Motor neuron (in vitro differentiated cells): Measurements from ENCODE around the gene CD9. TPM values are rescaled to one million over a fixed set of nuclear protein-coding genes. Genes with fewer than 3 reads are reported as not detected.
"Not testable (repeated sequence)": the region's sequence is repeated elsewhere in the genome, so short reads cannot be mapped to it uniquely, and the experiment has no call there.

Experiments used
- ATAC-seq, 8 experiments: fragments of 200-7000 bp; cut with Tn5 transposase; replicated peaks in 6 of 8; 2 replicates each; pipeline ENCODE4 v1.8.0; 2021; ENCODE audit warnings: mild to moderate bottlenecking in 8 of 8, moderate library complexity in 8 of 8
- H3K27ac ChIP-seq, 2 donors: fragments of 250-450 bp; sonication (Bioruptor Pico); 2 replicates each; pipeline ENCODE4 v1.9.0; 2021; ENCODE audit warnings: antibody characterized with exemption in 2 of 2, mild to moderate bottlenecking in 2 of 2, moderate library complexity in 1 of 2
- H3K4me1 ChIP-seq, 2 donors: fragments of 250-450 bp; sonication (Bioruptor Pico); replicated peaks in 1 of 2; 2 replicates each; pipeline ENCODE4 v1.6.1; 2021; ENCODE audit warnings: antibody characterized with exemption in 2 of 2, mild to moderate bottlenecking in 2 of 2, moderate library complexity in 1 of 2
- H3K4me3 ChIP-seq, 5 donors: fragments of 250-450 bp; sonication (Bioruptor Pico); 2 replicates each; pipeline ENCODE4 v1.9.0; 2021; ENCODE audit warnings: antibody characterized with exemption in 5 of 5, mild to moderate bottlenecking in 5 of 5, moderate library complexity in 4 of 5
- WGBS, 10 experiments: fragments of 450-650 bp; shearing (Covaris generic); methylation state at CpG; one replicate each; pipeline ENCODE4 v1.0.0; 2022; 5-methylcytosine and 5-hydroxymethylcytosine counted together
- in situ Hi-C, 9 experiments: fragments of 400-800 bp; cut with MboI; loops; one replicate each; pipeline ENCODE4 v1.15.0; 2021; ENCODE audit warnings: low sequenced_read_pairs in 9 of 9, low pct_unique_long_range_greater_than_20kb in 2 of 9; ENCODE audit not compliant: unreplicated experiment in 9 of 9
- total RNA-seq, 8 experiments: library from RNA; unstranded; fragments of 300-600 nt; gene quantifications; 2 replicates each; pipeline versions ENCODE4 v1.2.3 to v1.2.4, GENCODE V29; 2022

Gene CD9
- total RNA-seq, 8 experiments from 2014 or later, result 0.73 to 104 (median 2.5) TPM

DNA sequence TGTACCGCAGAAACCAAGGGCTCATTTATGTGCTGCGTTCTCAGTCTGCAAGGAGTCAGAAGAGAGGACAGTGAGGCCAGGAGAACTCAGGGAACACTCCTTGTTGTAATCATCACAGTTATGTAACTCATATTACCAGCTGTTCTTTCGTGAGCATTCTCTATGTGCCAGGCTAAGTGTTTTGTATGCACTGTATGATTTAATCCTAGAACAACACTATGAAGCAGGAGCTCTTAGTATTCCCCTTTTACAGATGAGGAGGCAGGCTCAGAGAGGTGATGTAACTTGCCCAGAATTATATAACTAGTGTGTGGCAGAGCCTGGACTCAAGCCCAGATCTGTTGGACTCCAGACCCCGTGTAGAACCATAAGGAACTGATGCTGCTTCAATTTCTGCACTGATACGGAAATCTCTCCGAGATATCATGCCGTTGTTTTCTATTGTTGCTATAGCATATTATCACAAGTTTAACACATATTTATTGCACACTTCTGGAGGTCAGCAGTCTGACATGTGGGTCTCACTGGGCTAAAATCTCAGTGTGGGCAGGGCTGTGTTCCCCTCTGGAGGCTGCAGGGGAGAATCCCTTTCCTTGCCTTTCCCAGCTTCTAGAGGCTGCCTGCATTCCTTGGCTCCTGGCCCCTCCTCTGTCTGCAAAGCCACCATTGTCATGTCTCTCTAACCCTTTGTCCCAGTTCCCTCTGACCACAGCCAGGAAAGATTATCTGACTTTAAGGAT is 16.3 kb upstream of the CD9 start:
- in situ Hi-C loops, result loop anchor here in 1 of 9 experiments (25.0 kb wide), 1 partner anchor 103 kb away; no protein-coding TSS in a partner anchor

DNA sequence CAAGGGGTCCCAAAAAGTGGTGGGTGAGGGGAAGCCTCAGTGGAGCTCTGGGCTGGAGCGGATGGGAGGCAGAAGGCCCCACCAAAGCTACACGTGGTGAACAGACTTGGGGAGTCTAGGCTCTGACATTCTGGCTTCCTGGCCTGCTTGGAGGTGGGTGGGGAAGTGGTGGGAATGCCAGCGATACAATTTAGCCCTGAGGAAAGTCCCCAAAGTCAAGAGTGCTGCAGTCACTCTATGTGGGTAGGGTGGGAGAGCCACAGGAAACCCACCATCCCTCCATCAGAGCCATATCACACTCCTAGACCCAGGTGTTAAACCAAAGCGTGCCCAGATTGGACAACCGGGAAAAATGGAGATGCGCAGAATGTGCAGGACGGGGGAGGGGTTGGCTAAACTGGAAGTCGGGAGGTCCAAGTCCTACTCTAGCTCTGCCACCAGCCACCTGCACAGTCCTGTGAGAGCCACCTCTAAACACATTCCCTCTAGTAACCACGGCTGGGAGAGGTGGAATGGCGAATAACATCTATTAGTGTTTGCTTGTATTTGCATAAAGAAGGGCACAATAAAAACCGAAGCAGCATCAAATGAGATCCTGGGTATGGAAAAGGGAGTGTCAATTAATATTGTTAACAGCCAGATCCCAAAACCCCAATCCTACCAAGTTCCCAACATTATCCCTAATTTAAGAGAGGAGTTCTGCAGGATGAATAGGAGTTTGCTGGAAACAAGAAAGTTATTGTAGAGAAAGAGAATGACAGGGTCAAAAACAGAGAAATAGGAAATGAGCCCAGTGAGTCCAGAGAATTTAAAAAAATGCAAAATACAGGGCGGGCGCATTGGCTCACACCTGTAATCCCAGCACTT is 14.0 kb upstream of the CD9 start:
- no peak for ATAC-seq
- in situ Hi-C loops, result loop anchor here in 1 of 9 experiments (25.0 kb wide), 1 partner anchor 101 kb away; no protein-coding TSS in a partner anchor
- 50 to 96% (median 83%) methylated on average over 2 to 6 of the region's 13 CpGs; no CpG with 5 or more reads in 1 of the 10 experiments for WGBS, 10 experiments

More for the DNA sequence above, 16.3 kb upstream of the CD9 start:
- Histone ChIP-seq H3K4me3 (no peak overlapping the region), H3K4me1 (peaks cover 9 to 28% of the 10 kb centered on the region in 2 donors), H3K27ac (no peak overlapping the region)
- no peak for ATAC-seq
- 42 to 100% (median 90%) methylated on average over 1 to 5 of the region's 7 CpGs; no CpG with 5 or more reads in 2 of the 10 experiments for WGBS, 10 experiments

DNA sequence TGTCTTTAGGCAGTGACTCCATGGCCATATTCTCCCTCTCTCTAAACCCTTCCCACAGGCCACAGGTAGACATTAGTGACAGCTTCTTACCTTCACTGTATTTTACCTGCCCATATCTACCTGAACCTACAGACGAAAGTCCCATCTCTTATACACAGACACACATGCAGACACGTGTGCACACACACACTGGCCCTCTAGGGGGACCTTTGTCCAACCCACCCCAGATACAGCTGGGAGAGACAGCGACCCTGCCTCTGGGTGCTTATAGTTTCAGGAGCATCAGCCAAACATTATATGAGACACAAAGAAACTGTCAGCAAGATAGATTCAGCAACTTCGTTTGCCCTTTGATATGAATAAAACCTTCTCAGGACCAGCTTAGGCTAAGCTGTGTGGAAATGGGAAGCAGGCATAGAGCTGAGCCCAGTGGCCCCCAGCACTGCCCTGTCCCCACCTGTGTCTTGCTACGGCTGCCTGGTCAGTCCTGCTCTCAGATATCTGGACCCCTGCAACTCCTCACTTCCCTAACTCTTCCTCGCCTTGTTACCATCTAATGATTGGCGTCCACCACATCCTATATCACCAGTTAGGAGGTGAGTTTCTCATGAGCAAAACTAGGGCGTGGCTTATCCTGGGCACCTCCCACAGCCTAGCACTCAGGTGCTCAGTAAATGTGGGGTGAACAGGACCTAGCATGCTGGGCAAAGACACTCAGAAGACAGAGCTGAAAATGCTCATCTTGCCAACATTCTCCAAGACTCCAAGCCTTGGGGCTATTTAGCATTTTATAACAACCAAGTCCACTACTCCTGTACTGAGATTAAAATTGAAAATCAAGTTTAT is 12.0 kb upstream of the CD9 start:
- in situ Hi-C loops, result loop anchor here in 1 of 9 experiments (25.0 kb wide), 1 partner anchor 99 kb away; no protein-coding TSS in a partner anchor

More for the DNA sequence above, 14.0 kb upstream of the CD9 start:
- Histone ChIP-seq H3K4me1 (peaks cover 0 to 12% of the 10 kb centered on the region in 2 donors), H3K27ac (no peak overlapping the region), H3K4me3 (no peak overlapping the region)

DNA sequence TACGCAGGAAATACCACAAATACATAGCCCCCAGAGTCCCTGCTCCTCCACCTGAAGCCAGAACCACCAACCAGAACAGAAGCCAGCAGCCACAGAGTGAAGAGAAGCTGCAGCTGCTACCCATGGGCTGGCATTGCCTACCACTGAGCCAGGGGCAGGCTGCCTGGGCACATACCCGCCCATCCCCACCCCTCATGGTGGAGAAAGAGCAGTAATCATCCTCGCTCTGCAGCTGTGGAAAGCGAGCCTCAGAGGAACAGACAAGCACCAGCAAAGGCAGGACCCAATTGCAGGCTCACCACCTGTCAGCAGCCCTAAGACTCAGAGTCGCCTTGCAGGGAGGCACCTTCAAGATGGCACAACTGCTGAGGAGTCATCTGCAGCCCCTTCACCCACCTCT is 11.2 kb upstream of the CD9 start:
- in situ Hi-C loops, result loop anchor here in 1 of 9 experiments (25.0 kb wide), 1 partner anchor 98 kb away; no protein-coding TSS in a partner anchor
- Histone ChIP-seq H3K27ac (no peak overlapping the region), H3K4me1 (peaks cover 0 to 7% of the 10 kb centered on the region in 2 donors), H3K4me3 (no peak overlapping the region)
- 100% methylated on average over 1 of the region's 5 CpGs; no CpG with 5 or more reads in 9 of the 10 experiments for WGBS, 10 experiments
- no peak for ATAC-seq

More for the DNA sequence above, 12.0 kb upstream of the CD9 start:
- Histone ChIP-seq H3K27ac (no peak overlapping the region), H3K4me3 (no peak overlapping the region), H3K4me1 (no peaks in the 10 kb centered on the region)
- ATAC-seq, result no peak
- 20 to 100% (median 80%) methylated on average over 1 to 7 of the region's 8 CpGs; no CpG with 5 or more reads in 1 of the 10 experiments for WGBS, 10 experiments

DNA sequence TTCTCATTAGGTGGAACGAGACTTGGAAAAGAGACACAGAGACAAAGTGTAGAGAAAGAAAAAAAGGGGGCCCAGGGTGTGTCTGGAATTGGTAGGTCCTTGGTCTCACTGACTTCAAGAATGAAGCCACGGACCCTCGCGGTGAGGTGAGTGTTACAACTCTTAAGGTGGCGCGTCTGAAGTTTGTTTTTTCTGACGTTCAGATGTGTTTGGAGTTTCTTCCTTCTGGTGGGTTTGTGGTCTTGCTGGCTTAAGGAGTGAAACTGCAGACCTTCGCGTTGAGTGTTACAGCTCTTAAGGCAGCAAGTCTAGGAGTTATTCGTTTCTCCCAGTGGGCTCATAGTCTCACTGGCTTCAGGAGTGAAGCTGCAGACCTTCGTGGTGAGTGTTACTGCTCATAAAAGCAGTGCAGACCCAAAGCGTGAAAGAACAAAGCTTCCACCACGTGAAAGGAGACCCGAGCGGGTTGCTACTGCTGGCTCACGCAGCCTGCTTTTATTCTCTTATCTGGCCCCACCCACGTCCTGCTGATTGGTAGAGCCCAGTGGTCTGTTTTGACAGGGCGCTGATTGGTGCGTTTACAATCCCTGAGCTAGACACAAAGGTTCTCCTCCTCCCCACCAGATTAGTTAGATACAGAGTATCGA is 10.1 kb upstream of the CD9 start:
- not testable (repeated sequence) for H3K4me1 ChIP-seq, H3K4me3 ChIP-seq, H3K27ac ChIP-seq, ATAC-seq
- in situ Hi-C loops, result loop anchor here in 2 of 9 experiments (10.0 to 25.0 kb wide), 2 partner anchors 85 to 97 kb away; no protein-coding TSS in a partner anchor
- 75 to 100% (median 88%) methylated on average over 1 to 8 of the region's 20 CpGs; no CpG with 5 or more reads in 3 of the 10 experiments for WGBS, 10 experiments

DNA sequence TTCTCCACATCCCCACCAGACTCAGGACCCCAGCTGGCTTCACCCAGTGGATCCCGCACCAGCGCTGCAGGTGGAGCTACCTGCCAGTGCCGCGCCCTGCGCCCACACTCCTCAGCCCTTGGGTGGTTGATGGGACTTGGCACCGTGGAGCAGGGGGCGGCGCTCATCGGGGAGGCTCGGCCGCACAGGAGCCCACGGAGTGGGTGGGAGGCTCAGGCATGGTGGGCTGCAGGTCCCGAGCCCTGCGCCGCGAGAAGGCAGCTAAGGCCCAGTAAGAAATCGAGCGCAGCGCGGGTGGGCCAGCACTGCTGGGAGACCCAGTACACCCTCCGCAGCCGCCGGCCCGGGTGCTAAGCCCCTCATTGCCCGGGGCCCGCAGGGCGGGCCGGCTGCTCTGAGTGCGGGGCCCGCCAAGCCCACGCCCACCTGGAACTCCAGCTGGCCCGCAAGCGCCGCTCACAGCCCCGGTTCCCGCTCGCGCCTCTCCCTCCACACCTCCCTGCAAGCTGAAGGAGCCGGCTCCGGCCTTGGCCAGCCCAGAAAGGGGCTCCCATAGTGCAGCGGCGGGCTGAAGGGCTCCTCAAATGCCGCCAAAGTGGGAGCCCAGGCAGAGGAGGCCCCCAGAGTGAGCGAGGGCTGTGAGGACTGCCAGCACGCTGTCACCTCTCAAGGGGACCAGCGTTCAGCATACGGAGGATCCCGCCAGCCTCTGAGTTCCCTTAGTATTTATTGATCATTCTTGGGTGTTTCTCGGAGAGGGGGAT is 9.3 kb upstream of the CD9 start:
- not testable (repeated sequence) for H3K4me3 ChIP-seq, H3K27ac ChIP-seq, ATAC-seq, H3K4me1 ChIP-seq
- WGBS, 10 experiments, result 95 to 100% (median 100%) methylated on average over 2 to 7 of the region's 49 CpGs; no CpG with 5 or more reads in 7 of the 10 experiments
- in situ Hi-C loops, result loop anchor here in 2 of 9 experiments (10.0 to 25.0 kb wide), 2 partner anchors 84 to 96 kb away; no protein-coding TSS in a partner anchor

DNA sequence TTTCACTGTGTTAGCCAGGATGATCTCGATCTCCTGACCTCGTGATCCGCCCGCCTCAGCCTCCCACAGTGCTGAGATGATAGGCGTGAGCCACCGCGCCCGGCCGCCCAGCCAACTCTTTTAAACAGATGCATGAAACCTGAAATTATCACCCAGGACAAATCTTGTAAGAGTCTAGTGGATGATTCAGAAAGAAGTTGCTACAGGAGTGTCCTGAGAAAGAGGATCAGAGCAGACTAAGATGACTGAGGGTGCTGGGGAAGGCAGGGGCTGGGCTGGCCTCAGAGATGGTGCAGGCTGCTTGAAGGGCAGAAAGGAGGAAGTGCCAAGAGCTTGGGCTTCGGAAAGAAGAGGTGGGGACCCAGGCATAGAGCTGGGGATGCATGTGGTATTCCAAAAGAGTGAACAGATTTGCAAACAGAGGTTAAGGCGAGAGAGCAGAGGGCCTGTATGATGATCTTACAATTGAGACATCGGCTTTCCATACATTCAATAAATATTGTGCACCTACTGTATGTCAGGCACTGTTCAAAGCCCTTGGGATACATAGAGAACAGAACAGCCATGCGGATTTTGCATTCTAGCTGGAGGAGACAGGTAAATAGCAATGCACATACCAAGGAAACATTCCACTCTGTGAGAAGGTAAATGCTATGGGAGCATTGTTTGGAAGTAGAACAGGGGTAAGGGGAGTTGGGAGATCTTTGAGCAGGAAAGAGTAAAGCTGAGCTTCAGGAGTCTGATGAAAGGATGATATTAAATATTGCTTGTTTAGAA is 7.4 kb upstream of the CD9 start:
- H3K4me1 ChIP-seq, result peaks cover 0 to 11% of the 10 kb centered on the region in 2 donors
- H3K27ac ChIP-seq, result no peak overlapping the region
- ATAC-seq, result no peak
- H3K4me3 ChIP-seq, result no peak overlapping the region
- 0 to 100% (median 83%) methylated on average over 1 to 5 of the region's 13 CpGs; no CpG with 5 or more reads in 3 of the 10 experiments for WGBS, 10 experiments
- in situ Hi-C loops, result loop anchor here in 2 of 9 experiments (10.0 to 25.0 kb wide), 2 partner anchors 82 to 95 kb away; no protein-coding TSS in a partner anchor

DNA sequence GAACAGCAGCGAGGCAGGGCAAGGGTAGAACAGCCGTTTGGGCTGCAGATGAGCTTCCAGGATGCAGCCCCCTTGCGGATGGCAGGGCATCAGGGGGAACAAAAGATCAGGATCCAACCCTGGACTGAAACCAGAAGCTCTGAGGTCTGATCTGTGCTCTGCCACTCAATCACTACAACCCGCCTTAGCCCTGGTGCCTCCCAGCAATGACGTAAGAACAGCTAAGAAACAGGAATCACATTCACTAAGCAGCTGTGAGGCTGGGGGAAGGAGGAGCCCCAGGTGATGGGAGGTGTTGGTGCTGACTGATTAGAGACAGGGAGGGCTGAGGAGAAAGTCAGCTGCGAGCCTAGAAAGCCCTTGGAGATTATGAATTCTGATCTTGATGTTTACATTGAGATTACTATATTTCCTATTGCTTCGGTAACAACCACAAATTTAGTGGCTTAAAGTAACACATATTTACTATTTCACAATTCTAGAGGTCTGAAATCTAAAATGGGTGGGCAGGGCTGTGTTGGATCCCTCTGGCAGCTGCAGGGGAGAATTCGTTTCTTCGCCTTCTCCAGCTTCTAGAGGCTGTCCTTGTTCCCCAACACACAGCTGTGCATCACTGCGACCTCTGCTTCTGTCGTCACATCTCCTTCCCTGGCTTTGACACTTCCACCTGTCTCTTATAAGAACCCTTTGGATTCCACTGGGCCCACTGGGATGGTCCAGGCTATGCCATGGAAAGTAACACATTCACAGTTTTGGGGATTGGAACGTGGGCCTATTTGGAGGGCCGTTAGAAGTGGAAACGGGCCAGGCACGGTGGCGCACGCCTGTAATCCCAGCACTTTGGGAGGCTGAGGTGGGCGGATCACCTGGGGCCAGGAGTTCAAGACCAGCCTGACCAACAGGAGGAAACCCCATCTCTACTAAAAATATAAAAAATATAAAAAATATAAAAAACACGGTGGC is 6.1 kb upstream of the CD9 start:
- in situ Hi-C loops, result loop anchor here in 2 of 9 experiments (10.0 to 25.0 kb wide), 2 partner anchors 81 to 93 kb away; no protein-coding TSS in a partner anchor
- ATAC-seq, result peak; percentile 9 to 96 (median 86)
- peaks cover 0 to 18% of the 10 kb centered on the region in 2 donors for H3K4me1 ChIP-seq
- no peak overlapping the region for H3K4me3 ChIP-seq
- 53 to 100% (median 86%) methylated on average over 1 to 12 of the region's 19 CpGs for WGBS, 10 experiments
- no peak overlapping the region for H3K27ac ChIP-seq

DNA sequence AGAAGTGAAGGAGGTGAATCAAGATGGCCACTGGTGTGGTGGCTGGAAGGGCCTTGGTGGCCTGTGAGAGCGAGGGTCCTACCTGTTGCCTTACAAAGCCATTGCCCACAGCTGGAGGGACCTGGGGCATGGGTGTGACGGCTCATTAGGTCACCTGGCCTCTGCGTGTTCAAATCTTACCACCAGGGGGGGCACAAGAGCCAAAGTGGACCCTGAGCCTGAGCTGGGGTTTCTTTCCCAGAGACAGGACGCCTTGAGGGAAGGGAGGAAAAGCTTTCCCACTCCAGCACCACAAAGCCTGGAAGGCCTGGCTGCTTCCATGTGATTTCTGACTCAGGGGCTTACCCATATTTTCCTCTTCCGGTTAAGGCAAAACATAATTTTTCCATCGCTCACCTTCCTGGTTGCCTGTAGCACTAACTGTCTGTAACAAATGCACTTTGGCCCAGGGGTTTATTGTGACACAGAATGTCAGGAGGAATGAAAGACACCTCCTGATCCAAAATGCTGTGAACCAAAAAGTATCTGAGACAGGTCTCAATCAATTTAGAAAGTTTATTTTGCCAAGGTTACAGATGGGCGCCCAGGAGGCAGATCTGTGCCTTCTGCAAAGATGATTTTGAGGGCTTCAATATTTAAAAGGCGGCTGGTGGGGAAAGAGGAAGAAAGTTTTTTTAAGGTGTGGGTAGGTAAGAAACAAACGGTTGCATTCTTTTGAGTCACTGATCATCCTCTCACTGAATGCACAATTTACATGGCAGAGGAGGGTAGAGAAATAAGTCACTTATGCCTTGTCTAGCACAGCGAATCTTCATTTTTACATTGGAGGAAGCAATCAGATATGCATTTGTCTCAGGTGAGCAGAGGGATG is 4.3 kb upstream of the CD9 start:
- no peak overlapping the region for H3K27ac ChIP-seq
- ATAC-seq, result peak; percentile 66 to 89 (median 74)
- in situ Hi-C loops, result loop anchor here in 3 of 9 experiments (5.0 to 25.0 kb wide), 3 partner anchors 79 to 91 kb away; no protein-coding TSS in a partner anchor

More for the DNA sequence above, 4.3 kb upstream of the CD9 start:
- Histone ChIP-seq H3K4me1 (peaks cover 8 to 32% of the 10 kb centered on the region in 2 donors), H3K4me3 (no peak overlapping the region)
- 11 to 78% (median 58%) methylated on average over 1 to 9 of the region's 10 CpGs; no CpG with 5 or more reads in 2 of the 10 experiments for WGBS, 10 experiments
